ENCODE measurements around the gene GPR55. TPM values are rescaled to one million over a fixed set of nuclear protein-coding genes. Genes with fewer than 3 reads are reported as not detected.

The GPR55 gene
- polyA plus RNA-seq, 1 donor (not counting 4 experiments of a cell fraction or from before 2014, with no cell fraction given): not detected

DNA sequence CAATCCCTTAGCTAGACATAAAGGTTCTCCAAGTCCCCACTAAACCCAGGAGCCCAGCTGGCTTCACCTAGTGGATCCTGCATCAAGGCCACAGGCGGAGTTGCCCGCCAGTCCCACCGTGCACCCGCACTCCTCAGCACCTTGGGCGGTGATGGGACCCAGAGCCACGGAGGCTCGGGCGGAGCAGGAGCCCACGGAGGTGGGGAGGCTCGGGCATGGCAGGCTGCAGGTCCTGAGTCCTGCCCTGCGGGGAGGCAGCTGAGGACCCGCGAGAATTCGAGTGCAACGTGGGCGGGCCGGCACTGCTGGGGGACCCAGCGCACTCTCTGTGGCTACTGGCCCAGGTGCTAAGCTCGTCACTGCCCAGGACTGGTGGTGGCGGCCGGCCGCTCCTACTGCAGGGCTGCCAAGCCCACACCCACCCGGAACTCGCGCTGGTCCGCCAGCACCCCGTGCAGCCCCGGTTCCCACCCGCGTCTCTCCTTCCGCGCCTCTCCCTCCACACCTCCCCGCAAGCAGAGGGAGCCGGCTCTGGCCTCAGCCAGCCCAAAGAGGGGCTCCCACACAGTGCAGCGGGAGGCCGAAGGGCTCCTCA lies 39.2 kb upstream of the GPR55 start:
- dilution Hi-C loops (cut with MboI; ENCODE audit: extremely low pct_ligation_motif_present, low sequenced_read_pairs): no loop called here
- FAIRE-seq: no peak

DNA sequence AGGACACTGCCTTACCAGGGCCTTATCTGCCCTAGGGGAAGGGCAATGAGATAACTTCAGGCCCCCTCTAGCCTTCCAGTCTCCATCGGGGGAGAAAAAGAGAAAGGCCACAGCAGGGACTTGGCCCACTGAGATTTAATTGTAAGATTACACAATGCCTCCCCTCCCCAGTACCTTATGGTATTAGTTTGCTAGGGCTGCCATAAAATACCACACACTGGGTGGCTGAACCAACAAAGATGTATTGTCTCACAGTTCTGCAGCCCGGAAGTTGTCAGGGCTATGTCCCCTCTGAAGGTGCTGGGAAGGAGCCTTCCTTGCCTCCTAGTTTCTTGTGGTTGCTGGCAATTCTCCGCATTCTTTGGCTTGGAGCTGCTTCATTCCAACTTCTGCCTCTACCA lies 36.0 kb upstream of the GPR55 start:
- H3K27ac ChIP-seq (ENCODE audit: control insufficient read depth, insufficient read depth, low read length): no peak overlapping the region
- no peak overlapping the region for H3K9ac ChIP-seq (ENCODE audit: control insufficient read depth, extremely low read depth, insufficient read depth, low read length)
- dilution Hi-C loops (cut with MboI; ENCODE audit: extremely low pct_ligation_motif_present, low sequenced_read_pairs): no loop called here
- peaks cover 3% of the 10 kb centered on the region for H3K4me1 ChIP-seq (ENCODE audit: control insufficient read depth, extremely low read depth, insufficient read depth, low read length)
- no peaks in the 10 kb centered on the region for H3K9me1 ChIP-seq (ENCODE audit: control insufficient read depth, extremely low read depth, insufficient read depth, low read length)
- peaks cover 5% of the 10 kb centered on the region for H3K27me3 ChIP-seq (ENCODE audit: control insufficient read depth, extremely low read depth, insufficient read depth, low read length)
- H3K4me3 ChIP-seq (ENCODE audit: control insufficient read depth in 2 of 3, extremely low read depth in 1 of 3, insufficient read depth in 2 of 3, low read depth in 1 of 3, low read length in 3 of 3): no peak overlapping the region
- H3K9me3 ChIP-seq (ENCODE audit: control insufficient read depth, low read depth, low read length): no peaks in the 10 kb centered on the region
- H3K36me3 ChIP-seq (ENCODE audit: control insufficient read depth in 2 of 2, extremely low read depth in 1 of 2, insufficient read depth in 2 of 2, low read length in 2 of 2): no peaks in the 10 kb centered on the region
- H3K4me2 ChIP-seq (ENCODE audit: control insufficient read depth, extremely low read depth, insufficient read depth, low read depth, low read length): no peak overlapping the region
- no peak for TF ChIP-seq EZH2 (IDR thresholded peaks at IDR 0.05; ENCODE audit: low read length)
- TF ChIP-seq, protein P1, sequence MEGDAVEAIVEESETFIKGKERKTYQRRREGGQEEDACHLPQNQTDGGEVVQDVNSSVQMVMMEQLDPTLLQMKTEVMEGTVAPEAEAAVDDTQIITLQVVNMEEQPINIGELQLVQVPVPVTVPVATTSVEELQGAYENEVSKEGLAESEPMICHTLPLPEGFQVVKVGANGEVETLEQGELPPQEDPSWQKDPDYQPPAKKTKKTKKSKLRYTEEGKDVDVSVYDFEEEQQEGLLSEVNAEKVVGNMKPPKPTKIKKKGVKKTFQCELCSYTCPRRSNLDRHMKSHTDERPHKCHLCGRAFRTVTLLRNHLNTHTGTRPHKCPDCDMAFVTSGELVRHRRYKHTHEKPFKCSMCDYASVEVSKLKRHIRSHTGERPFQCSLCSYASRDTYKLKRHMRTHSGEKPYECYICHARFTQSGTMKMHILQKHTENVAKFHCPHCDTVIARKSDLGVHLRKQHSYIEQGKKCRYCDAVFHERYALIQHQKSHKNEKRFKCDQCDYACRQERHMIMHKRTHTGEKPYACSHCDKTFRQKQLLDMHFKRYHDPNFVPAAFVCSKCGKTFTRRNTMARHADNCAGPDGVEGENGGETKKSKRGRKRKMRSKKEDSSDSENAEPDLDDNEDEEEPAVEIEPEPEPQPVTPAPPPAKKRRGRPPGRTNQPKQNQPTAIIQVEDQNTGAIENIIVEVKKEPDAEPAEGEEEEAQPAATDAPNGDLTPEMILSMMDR (optimal IDR thresholded peaks at IDR 0.05 in 1 of 3, IDR thresholded peaks at IDR 0.05 in 1 of 3, conservative IDR thresholded peaks at IDR 0.05 in 1 of 3; ENCODE audit: extremely low read depth in 1 of 3, insufficient read depth in 2 of 3, low read length in 3 of 3): no peak
- FAIRE-seq (no peak), DNase-seq (ENCODE audit: low read depth, low spot score) (no peak)
- no peaks in the 10 kb centered on the region for H3K79me2 ChIP-seq (ENCODE audit: control insufficient read depth, insufficient read depth, low read length)
- no peaks in the 10 kb centered on the region for H4K20me1 ChIP-seq (ENCODE audit: control insufficient read depth, extremely low read depth, insufficient read depth, low read length)
- H2AFZ ChIP-seq (ENCODE audit: control insufficient read depth, low read length): no peak overlapping the region

More for the DNA sequence above, 39.2 kb upstream of the GPR55 start:
- Histone ChIP-seq H3K79me2 (ENCODE audit: control insufficient read depth, insufficient read depth, low read length) (no peaks in the 10 kb centered on the region), H3K9me3 (ENCODE audit: control insufficient read depth, low read depth, low read length) (no peaks in the 10 kb centered on the region), H3K9me1 (ENCODE audit: control insufficient read depth, extremely low read depth, insufficient read depth, low read length) (no peaks in the 10 kb centered on the region), H3K27me3 (ENCODE audit: control insufficient read depth, extremely low read depth, insufficient read depth, low read length) (peaks cover 4% of the 10 kb centered on the region), H3K4me3 (ENCODE audit: control insufficient read depth in 2 of 3, extremely low read depth in 1 of 3, insufficient read depth in 2 of 3, low read depth in 1 of 3, low read length in 3 of 3) (no peak overlapping the region), H2AFZ (ENCODE audit: control insufficient read depth, low read length) (no peak overlapping the region), H3K9ac (ENCODE audit: control insufficient read depth, extremely low read depth, insufficient read depth, low read length) (no peak overlapping the region), H3K27ac (ENCODE audit: control insufficient read depth, insufficient read depth, low read length) (no peak overlapping the region), H3K4me2 (ENCODE audit: control insufficient read depth, extremely low read depth, insufficient read depth, low read depth, low read length) (no peak overlapping the region), H4K20me1 (ENCODE audit: control insufficient read depth, extremely low read depth, insufficient read depth, low read length) (no peaks in the 10 kb centered on the region), H3K36me3 (ENCODE audit: control insufficient read depth in 2 of 2, extremely low read depth in 1 of 2, insufficient read depth in 2 of 2, low read length in 2 of 2) (no peaks in the 10 kb centered on the region), H3K4me1 (ENCODE audit: control insufficient read depth, extremely low read depth, insufficient read depth, low read length) (no peaks in the 10 kb centered on the region)
- no peak for TF ChIP-seq EZH2 (IDR thresholded peaks at IDR 0.05; ENCODE audit: low read length)
- TF ChIP-seq, protein P1 (optimal IDR thresholded peaks at IDR 0.05 in 1 of 3, IDR thresholded peaks at IDR 0.05 in 1 of 3, conservative IDR thresholded peaks at IDR 0.05 in 1 of 3; ENCODE audit: extremely low read depth in 1 of 3, insufficient read depth in 2 of 3, low read length in 3 of 3): no peak
- DNase-seq (ENCODE audit: low read depth, low spot score): no peak
